Neuron (in vitro differentiated cells): ENCODE data around the gene RBKS.
A peak's percentile ranks its signal among the peaks of the same experiment; 100 is the strongest.

ENCODE experiments used
- H2AFZ ChIP-seq: one replicate; pipeline ENCODE4 v1.6.1; 2013; ENCODE audit warnings: low read depth, mild to moderate bottlenecking, inconsistent platforms, low read length, moderate library complexity
- H3K27me3 ChIP-seq: one replicate; pipeline ENCODE4 v1.6.1; 2013; ENCODE audit warnings: low read length; ENCODE audit not compliant: insufficient read depth
- H3K36me3 ChIP-seq: one replicate; pipeline ENCODE4 v1.6.1; 2013; ENCODE audit warnings: low read length; ENCODE audit not compliant: insufficient read depth
- H3K4me1 ChIP-seq: one replicate; pipeline ENCODE4 v1.6.1; 2013; ENCODE audit warnings: low read length; ENCODE audit not compliant: insufficient read depth
- H3K4me3 ChIP-seq: 2 replicates; pipeline ENCODE4 v1.5.1; 2013; ENCODE audit warnings: mild to moderate bottlenecking, low read length, moderate library complexity
- H3K9me3 ChIP-seq: one replicate; pipeline ENCODE4 v1.6.1; 2013; ENCODE audit warnings: low read length

Gene RBKS

GRCh38 chr2:27890146-27890923 lies at the start of gene RBKS, which contains the start of gene BABAM2:
RBKS (minus strand) TSS chr2:27890387; CDS start chr2:27890345, 42 bp downstream.
BABAM2 (plus strand) TSS chr2:27890729; CDS start chr2:27894557, 3,828 bp downstream.
- no peaks in the 10 kb centered on the region for H3K36me3 ChIP-seq
- no peaks in the 10 kb centered on the region for H3K27me3 ChIP-seq
- peak within 1 kb of the TSS; percentile 52 for H2AFZ ChIP-seq
- H3K4me1 ChIP-seq, result peaks cover 7% of the 10 kb centered on the region
- peak within 1 kb of the TSS; percentile 58 for H3K4me3 ChIP-seq
- no peaks in the 10 kb centered on the region for H3K9me3 ChIP-seq

- H3K36me3 ChIP-seq, result peaks cover 5% of the 10 kb centered on the region
- H2AFZ ChIP-seq, result no peak overlapping the region
- H3K4me1 ChIP-seq, result no peaks in the 10 kb centered on the region
- no peaks in the 10 kb centered on the region for H3K9me3 ChIP-seq
- H3K4me3 ChIP-seq, result no peak overlapping the region
- H3K27me3 ChIP-seq, result no peaks in the 10 kb centered on the region
These were observed 44.8 kb upstream of the RBKS start for GRCh38 chr2:27935026-27935425.

GRCh38 chr2:27932396-27932795 lies 42.2 kb upstream of the RBKS start:
- peaks cover 8% of the 10 kb centered on the region for H3K36me3 ChIP-seq
- H3K4me3 ChIP-seq, result no peak overlapping the region
- H2AFZ ChIP-seq, result no peak overlapping the region
- H3K9me3 ChIP-seq, result no peaks in the 10 kb centered on the region
- no peaks in the 10 kb centered on the region for H3K4me1 ChIP-seq
- no peaks in the 10 kb centered on the region for H3K27me3 ChIP-seq

- Histone ChIP-seq H3K9me3 (no peaks in the 10 kb centered on the region), H3K4me1 (no peaks in the 10 kb centered on the region), H3K36me3 (peaks cover 8% of the 10 kb centered on the region), H2AFZ (no peak overlapping the region), H3K4me3 (no peak overlapping the region), H3K27me3 (no peaks in the 10 kb centered on the region)
These were observed 41.3 kb upstream of the RBKS start for GRCh38 chr2:27931361-27931950.

- no peak overlapping the region for H2AFZ ChIP-seq
- no peaks in the 10 kb centered on the region for H3K9me3 ChIP-seq
These were observed 39.8 kb upstream of the RBKS start for GRCh38 chr2:27929916-27930486.

GRCh38 chr2:27925766-27926472 lies 35.7 kb upstream of the RBKS start:
- Histone ChIP-seq H3K4me3 (no peak overlapping the region), H2AFZ (no peak overlapping the region), H3K4me1 (no peaks in the 10 kb centered on the region), H3K27me3 (no peaks in the 10 kb centered on the region), H3K36me3 (peaks cover 8% of the 10 kb centered on the region), H3K9me3 (no peaks in the 10 kb centered on the region)

More at GRCh38 chr2:27929916-27930486, 39.8 kb upstream of the RBKS start:
- Histone ChIP-seq H3K36me3 (peaks cover 8% of the 10 kb centered on the region), H3K4me1 (no peaks in the 10 kb centered on the region), H3K4me3 (no peak overlapping the region), H3K27me3 (no peaks in the 10 kb centered on the region)

GRCh38 chr2:27922842-27923241 lies 32.7 kb upstream of the RBKS start:
- no peaks in the 10 kb centered on the region for H3K9me3 ChIP-seq
- H3K27me3 ChIP-seq, result no peaks in the 10 kb centered on the region
- no peak overlapping the region for H3K4me3 ChIP-seq
- no peaks in the 10 kb centered on the region for H3K36me3 ChIP-seq
- no peaks in the 10 kb centered on the region for H3K4me1 ChIP-seq
- H2AFZ ChIP-seq, result no peak overlapping the region

- no peaks in the 10 kb centered on the region for H3K27me3 ChIP-seq
- no peaks in the 10 kb centered on the region for H3K36me3 ChIP-seq
- H2AFZ ChIP-seq, result no peak overlapping the region
- no peaks in the 10 kb centered on the region for H3K4me1 ChIP-seq
- no peaks in the 10 kb centered on the region for H3K9me3 ChIP-seq
- no peak overlapping the region for H3K4me3 ChIP-seq
These were observed 31.8 kb upstream of the RBKS start for GRCh38 chr2:27921880-27922547.

GRCh38 chr2:27921424-27921823 lies 31.2 kb upstream of the RBKS start:
- no peaks in the 10 kb centered on the region for H3K4me1 ChIP-seq
- no peak overlapping the region for H3K4me3 ChIP-seq
- H2AFZ ChIP-seq, result no peak overlapping the region
- no peaks in the 10 kb centered on the region for H3K9me3 ChIP-seq
- H3K36me3 ChIP-seq, result no peaks in the 10 kb centered on the region
- H3K27me3 ChIP-seq, result no peaks in the 10 kb centered on the region

GRCh38 chr2:27920148-27920885 lies 30.1 kb upstream of the RBKS start:
- H3K27me3 ChIP-seq, result no peaks in the 10 kb centered on the region
- H3K9me3 ChIP-seq, result no peaks in the 10 kb centered on the region
- no peaks in the 10 kb centered on the region for H3K36me3 ChIP-seq
- no peak overlapping the region for H3K4me3 ChIP-seq
- no peaks in the 10 kb centered on the region for H3K4me1 ChIP-seq
- H2AFZ ChIP-seq, result no peak overlapping the region

- H3K4me3 ChIP-seq, result no peak overlapping the region
- H2AFZ ChIP-seq, result no peak overlapping the region
- H3K36me3 ChIP-seq, result no peaks in the 10 kb centered on the region
- no peaks in the 10 kb centered on the region for H3K9me3 ChIP-seq
- H3K4me1 ChIP-seq, result peaks cover 5% of the 10 kb centered on the region
- no peaks in the 10 kb centered on the region for H3K27me3 ChIP-seq
These were observed 26.3 kb upstream of the RBKS start for GRCh38 chr2:27916293-27916995.

GRCh38 chr2:27915874-27916273 lies 25.7 kb upstream of the RBKS start:
- H2AFZ ChIP-seq, result no peak overlapping the region
- H3K27me3 ChIP-seq, result no peaks in the 10 kb centered on the region
- no peak overlapping the region for H3K4me3 ChIP-seq
- H3K4me1 ChIP-seq, result peaks cover 8% of the 10 kb centered on the region
- no peaks in the 10 kb centered on the region for H3K9me3 ChIP-seq
- no peaks in the 10 kb centered on the region for H3K36me3 ChIP-seq
